Chondrocyte (in vitro differentiated cells): ENCODE measurements around the gene UBL3. TPM values are rescaled to one million over a fixed set of nuclear protein-coding genes. Genes with fewer than 3 reads are reported as not detected.

Experiments used
- DNase-seq: peaks from one replicate; pipeline ENCODE4 v3.0.0; 2021; ENCODE audit warnings: mixed read lengths, low spot score
- H3K27ac Mint-ChIP-seq: one replicate; pipeline ENCODE4 v1.8.0; 2021; ENCODE audit warnings: mild to moderate bottlenecking, moderate library complexity, mixed read lengths; ENCODE audit not compliant: unreplicated experiment
- H3K27me3 Mint-ChIP-seq: 2 replicates; pipeline ENCODE4 v1.8.0; 2021; ENCODE audit warnings: low read depth, mixed read lengths
- H3K36me3 Mint-ChIP-seq: 2 replicates; pipeline ENCODE4 v1.8.0; 2021; ENCODE audit warnings: low read depth, mixed read lengths
- H3K4me1 Mint-ChIP-seq: 2 replicates; pipeline ENCODE4 v1.8.0; 2021; ENCODE audit warnings: low read depth, mild to moderate bottlenecking, mixed read lengths
- H3K4me3 Mint-ChIP-seq: one replicate; pipeline ENCODE4 v1.8.0; 2021; ENCODE audit warnings: mild to moderate bottlenecking, moderate library complexity, mixed read lengths; ENCODE audit not compliant: unreplicated experiment
- H3K9me3 Mint-ChIP-seq: 2 replicates; pipeline ENCODE4 v1.8.0; 2021; ENCODE audit warnings: low read depth, mixed read lengths
- total RNA-seq: library from RNA; stranded (reverse); gene quantifications from 3 replicates; pipeline ENCODE4 v1.2.1, GENCODE V29; 2021
- TF ChIP-seq, protein P1 (sequence below): fragments of 200-600 bp; sonication (generic); IDR thresholded peaks from 2 replicates; pipeline ENCODE4 v1.5.0; 2021; ENCODE audit warnings: antibody characterized with exemption, mild to moderate bottlenecking, moderate library complexity

The UBL3 gene
- total RNA-seq, 1 donor from 2014 or later: 21.3 TPM

DNA sequence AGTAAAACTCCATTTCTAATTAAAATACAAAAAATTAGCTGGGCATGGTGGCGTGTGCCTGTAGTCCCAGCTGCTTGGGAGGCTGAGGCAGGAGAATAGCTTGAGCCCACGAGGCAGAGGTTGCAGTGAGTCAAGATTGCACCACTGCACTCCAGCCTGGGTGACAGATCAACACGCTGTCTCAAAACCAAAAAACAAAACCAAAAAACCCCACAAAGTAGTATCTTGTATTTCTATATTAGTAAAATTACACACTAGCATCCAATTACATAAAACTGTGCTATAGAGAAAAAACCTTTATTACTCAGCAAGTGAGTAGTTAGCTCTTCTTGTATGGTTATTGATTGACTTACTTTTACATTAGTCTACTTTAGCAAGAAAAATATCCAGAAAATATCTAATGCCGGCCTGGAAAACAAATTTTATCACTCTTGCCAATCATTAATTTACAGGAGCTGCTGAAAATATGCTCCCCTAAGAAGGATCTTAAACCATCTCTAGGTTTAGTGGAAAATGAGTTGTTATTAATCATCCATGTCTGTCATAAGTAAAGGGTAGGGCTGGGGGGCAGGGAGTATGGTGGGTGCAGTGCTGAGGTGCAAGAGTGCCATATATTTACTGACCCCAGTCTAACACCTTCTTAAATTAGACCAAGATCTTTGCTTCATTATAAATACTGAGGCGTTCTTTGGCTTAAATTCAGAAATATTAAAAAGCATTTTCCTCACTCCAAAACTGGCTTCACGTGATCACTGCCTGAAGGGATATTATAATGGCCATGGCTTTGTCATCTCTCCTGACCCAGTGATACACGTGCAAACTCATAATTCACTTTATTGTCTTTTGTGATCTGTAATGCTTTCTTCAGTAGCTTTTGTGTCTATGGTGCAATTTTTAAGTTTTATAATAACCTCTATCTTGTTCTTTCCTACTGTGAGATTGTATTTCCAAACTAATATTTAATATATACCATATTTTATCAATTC lies 44.1 kb downstream of the UBL3 start:
- DNase-seq: no peak
- H3K36me3 Mint-ChIP-seq: no peaks in the 10 kb centered on the region
- TF ChIP-seq, protein P1, sequence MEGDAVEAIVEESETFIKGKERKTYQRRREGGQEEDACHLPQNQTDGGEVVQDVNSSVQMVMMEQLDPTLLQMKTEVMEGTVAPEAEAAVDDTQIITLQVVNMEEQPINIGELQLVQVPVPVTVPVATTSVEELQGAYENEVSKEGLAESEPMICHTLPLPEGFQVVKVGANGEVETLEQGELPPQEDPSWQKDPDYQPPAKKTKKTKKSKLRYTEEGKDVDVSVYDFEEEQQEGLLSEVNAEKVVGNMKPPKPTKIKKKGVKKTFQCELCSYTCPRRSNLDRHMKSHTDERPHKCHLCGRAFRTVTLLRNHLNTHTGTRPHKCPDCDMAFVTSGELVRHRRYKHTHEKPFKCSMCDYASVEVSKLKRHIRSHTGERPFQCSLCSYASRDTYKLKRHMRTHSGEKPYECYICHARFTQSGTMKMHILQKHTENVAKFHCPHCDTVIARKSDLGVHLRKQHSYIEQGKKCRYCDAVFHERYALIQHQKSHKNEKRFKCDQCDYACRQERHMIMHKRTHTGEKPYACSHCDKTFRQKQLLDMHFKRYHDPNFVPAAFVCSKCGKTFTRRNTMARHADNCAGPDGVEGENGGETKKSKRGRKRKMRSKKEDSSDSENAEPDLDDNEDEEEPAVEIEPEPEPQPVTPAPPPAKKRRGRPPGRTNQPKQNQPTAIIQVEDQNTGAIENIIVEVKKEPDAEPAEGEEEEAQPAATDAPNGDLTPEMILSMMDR: no peak
- no peak overlapping the region for H3K4me3 Mint-ChIP-seq
- no peak overlapping the region for H3K27ac Mint-ChIP-seq
- H3K27me3 Mint-ChIP-seq: no peaks in the 10 kb centered on the region
- H3K9me3 Mint-ChIP-seq: no peaks in the 10 kb centered on the region
- H3K4me1 Mint-ChIP-seq: peaks cover 35% of the 10 kb centered on the region

DNA sequence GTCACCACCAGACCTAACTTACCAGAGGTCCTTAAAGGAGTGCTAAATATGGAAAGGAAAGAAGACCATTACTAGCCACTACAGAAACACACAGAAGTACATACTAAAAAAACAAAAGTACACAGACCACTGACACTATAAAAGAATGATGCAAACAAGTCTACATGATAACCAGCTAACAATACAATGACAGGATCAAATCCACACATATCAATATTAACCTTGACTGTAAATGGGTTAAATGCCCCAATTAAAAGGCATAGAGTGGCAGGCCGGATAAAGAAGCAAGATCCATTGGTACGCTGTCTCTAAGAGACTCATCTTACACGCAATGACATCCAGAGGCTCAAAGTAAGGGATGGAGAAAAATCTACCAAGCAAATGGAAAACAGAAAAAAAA lies 47.2 kb downstream of the UBL3 start:
- Mint-ChIP-seq H3K9me3 (no peaks in the 10 kb centered on the region), H3K36me3 (no peaks in the 10 kb centered on the region), H3K27ac (no peak overlapping the region), H3K4me1 (peaks cover 11% of the 10 kb centered on the region), H3K27me3 (no peaks in the 10 kb centered on the region), H3K4me3 (no peak overlapping the region)
- DNase-seq: no peak
- TF ChIP-seq, protein P1: no peak

DNA sequence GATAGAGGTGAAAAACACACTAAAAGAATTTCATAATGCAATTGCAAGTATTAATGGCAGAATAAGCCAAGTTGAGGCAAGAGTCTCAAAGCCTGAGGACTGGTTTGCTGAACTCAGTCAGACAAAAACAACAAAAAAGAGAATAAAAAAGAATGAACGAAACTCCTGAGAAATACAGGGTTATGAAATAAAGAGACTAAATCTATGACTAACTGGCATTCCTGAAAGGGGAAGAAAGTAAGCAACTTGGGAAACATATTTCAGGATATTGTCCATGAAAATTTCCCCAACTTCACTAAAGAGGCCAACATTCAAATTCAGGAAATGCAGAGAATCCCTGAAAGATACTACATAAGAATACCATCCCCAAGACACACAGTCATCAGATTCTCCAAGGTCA lies 47.8 kb downstream of the UBL3 start:
- TF ChIP-seq, protein P1: no peak
- Mint-ChIP-seq H3K4me3 (no peak overlapping the region), H3K27me3 (no peaks in the 10 kb centered on the region), H3K9me3 (no peaks in the 10 kb centered on the region), H3K4me1 (peaks cover 11% of the 10 kb centered on the region), H3K36me3 (no peaks in the 10 kb centered on the region), H3K27ac (no peak overlapping the region)
- DNase-seq: no peak

DNA sequence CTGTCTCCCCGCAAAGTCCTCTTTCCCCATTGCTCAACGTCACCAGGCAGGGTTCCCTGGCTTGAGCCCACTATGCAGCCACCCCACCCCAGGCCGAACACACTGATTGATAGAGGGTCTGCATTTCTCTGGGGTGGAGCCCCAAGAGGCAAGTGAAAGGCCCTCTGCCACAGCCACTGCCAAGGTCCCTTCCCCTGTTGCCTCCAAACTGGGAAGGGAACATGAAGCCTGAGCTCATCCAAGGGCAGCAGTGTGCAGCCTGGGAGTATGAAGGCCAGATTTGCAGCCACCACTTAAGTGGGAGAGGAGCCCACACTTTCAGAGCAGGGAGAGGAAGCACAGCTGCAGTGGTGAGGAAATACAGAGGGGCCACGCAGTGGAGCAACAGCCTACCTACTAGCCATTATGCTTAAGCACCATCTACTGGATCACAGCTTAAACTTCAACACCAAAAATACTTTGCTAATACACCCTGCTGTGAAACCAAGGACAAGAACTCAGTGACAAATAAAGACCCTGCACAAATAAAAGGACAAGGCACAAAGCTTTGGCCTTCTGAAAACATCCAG lies 48.6 kb downstream of the UBL3 start:
- Mint-ChIP-seq H3K27ac (no peak overlapping the region), H3K4me3 (no peak overlapping the region), H3K4me1 (peaks cover 11% of the 10 kb centered on the region), H3K9me3 (no peaks in the 10 kb centered on the region), H3K27me3 (no peaks in the 10 kb centered on the region), H3K36me3 (no peaks in the 10 kb centered on the region)
- TF ChIP-seq, protein P1: peak; percentile 27
- DNase-seq: no peak

DNA sequence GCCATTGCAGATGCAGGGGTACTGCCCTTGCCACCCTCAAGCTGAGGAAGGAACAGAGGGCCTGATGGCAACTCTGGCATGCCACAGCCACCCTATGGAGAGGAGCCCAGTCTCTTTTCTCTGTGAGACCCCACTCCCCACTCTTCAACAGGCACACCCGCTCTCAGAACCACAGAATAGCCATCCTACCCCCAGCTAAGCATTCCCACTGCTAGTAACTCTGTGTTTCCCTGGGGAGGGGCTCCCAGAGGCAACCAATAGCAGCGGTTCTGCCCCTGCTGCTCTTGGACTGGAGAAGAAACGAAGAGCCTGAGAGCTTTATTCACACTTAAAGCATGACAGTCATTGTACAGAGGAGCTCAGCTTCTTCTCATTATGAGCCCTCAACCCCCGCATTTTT lies 49.3 kb downstream of the UBL3 start:
- no peak overlapping the region for H3K27ac Mint-ChIP-seq
- DNase-seq: no peak
- no peaks in the 10 kb centered on the region for H3K36me3 Mint-ChIP-seq
- H3K9me3 Mint-ChIP-seq: no peaks in the 10 kb centered on the region
- H3K4me1 Mint-ChIP-seq: peaks cover 10% of the 10 kb centered on the region
- TF ChIP-seq, protein P1: no peak
- no peaks in the 10 kb centered on the region for H3K27me3 Mint-ChIP-seq
- H3K4me3 Mint-ChIP-seq: no peak overlapping the region
